Subcutaneous abdominal adipose tissue (tissue), 5 donors: ENCODE data around the gene STOX1.
"Not testable (repeated sequence)": the region's sequence is repeated elsewhere in the genome, so short reads cannot be mapped to it uniquely, and the experiment has no call there.

ENCODE experiments used
- H3K27ac ChIP-seq: one replicate; pipeline ENCODE4 v1.7.0; 2013; ENCODE audit warnings: low read depth, mild to moderate bottlenecking, inconsistent platforms, low read length, moderate library complexity
- H3K27me3 ChIP-seq, 5 donors: one replicate each; pipeline ENCODE4 v1.7.0; 2013; ENCODE audit warnings: low read length in 5 of 5, inconsistent platforms in 1 of 5; ENCODE audit not compliant: control insufficient read depth in 5 of 5, insufficient read depth in 4 of 5
- H3K36me3 ChIP-seq, 5 donors: one replicate each; pipeline ENCODE4 v1.7.0; 2013; ENCODE audit warnings: low read length in 5 of 5; ENCODE audit not compliant: control insufficient read depth in 5 of 5, insufficient read depth in 5 of 5
- H3K4me1 ChIP-seq, 5 donors: one replicate each; pipeline ENCODE4 v1.7.0; 2013; ENCODE audit warnings: low read length in 5 of 5, mild to moderate bottlenecking in 3 of 5, moderate library complexity in 1 of 5; ENCODE audit not compliant: control insufficient read depth in 5 of 5, insufficient read depth in 5 of 5
- H3K4me3 ChIP-seq, 5 donors: one replicate each; pipeline ENCODE4 v1.7.0; 2013; ENCODE audit warnings: low read length in 5 of 5, low read depth in 1 of 5
- H3K9ac ChIP-seq, 5 donors: one replicate each; pipeline ENCODE4 v1.7.0; 2013; ENCODE audit warnings: low read length in 5 of 5, mild to moderate bottlenecking in 4 of 5, moderate library complexity in 3 of 5
- H3K9me3 ChIP-seq, 5 donors: one replicate each; pipeline ENCODE4 v1.7.0; 2013; ENCODE audit warnings: low read length in 5 of 5; ENCODE audit not compliant: control insufficient read depth in 5 of 5
- donor health status: healthy.
- donor health status: healthy.
- donor health status: healthy.
- donor health status: healthy.
- donor health status: healthy.

Gene STOX1

DNA sequence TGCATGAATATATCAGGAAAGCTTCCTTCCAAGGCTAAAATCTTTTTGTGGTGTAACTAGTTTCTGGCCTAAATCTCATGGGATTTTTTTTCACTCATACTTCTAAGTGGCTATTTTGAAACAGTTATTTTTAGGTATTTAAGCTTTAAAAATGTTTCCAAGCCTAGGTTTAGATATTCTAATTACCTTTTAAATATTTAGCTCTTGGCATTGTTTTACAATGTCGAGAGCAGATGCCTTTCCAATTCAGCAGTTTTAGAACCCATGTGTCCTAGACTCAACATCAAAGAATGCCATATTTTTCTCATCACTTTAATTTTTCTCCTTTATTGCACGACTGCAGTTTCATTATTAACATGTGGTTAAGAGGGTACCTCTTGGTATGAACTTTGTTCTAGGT is 27.1 kb upstream of the STOX1 start:
- Histone ChIP-seq H3K27ac (no peak overlapping the region), H3K4me1 (peaks cover 0 to 9% (median 0%) of the 10 kb centered on the region in 5 donors)

DNA sequence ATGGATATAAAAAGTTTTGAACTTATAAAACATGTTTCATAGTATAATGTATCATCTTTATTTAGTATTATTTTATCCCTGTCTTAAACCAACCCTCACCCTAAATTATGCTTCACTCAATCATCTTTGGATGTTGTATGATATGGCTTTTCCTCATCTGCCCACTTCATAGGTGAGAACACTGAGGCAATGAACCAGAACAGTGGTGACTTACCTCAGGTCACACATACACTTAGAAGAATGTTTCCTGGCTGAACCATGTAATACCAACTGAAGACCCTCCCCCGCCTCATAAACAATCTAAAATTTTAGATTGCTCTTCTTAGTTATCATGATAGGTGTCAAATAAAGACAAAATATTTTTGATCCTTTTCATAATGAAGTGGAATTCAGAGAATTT is 22.6 kb upstream of the STOX1 start:
- Histone ChIP-seq H3K36me3 (no peaks in the 10 kb centered on the region), H3K9ac (no peak overlapping the region), H3K9me3 (no peaks in the 10 kb centered on the region), H3K27ac (no peak overlapping the region), H3K27me3 (no peaks in the 10 kb centered on the region), H3K4me1 (peaks cover 0 to 9% (median 0%) of the 10 kb centered on the region in 5 donors), H3K4me3 (no peak overlapping the region)

More for the DNA sequence above, 27.1 kb upstream of the STOX1 start:
- Histone ChIP-seq H3K27me3 (no peaks in the 10 kb centered on the region), H3K9ac (no peak overlapping the region), H3K36me3 (peaks cover 0 to 17% (median 8%) of the 10 kb centered on the region in 5 donors), H3K9me3 (no peaks in the 10 kb centered on the region), H3K4me3 (no peak overlapping the region)

DNA sequence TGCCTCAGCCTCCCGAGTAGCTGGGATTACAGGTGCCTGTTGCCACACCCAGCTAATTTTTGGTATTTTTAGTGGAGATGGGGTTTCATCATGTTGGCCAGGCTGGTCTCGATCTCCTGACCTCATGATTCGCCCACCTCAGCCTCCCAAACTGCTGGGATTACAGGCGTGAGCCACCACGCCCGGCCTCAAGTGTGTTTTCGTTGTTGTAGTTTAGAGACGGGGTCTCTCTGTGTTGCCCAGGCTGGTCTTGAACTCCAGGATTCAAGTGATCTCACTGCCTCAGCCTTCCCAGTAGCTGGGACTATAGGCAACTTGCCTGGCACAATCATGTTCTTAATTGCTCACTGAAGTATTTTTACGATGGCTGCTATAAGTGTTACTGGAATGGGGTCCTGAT is 16.5 kb upstream of the STOX1 start:
- not testable (repeated sequence) for H3K4me1 ChIP-seq, H3K9ac ChIP-seq, H3K9me3 ChIP-seq, H3K27ac ChIP-seq, H3K4me3 ChIP-seq, H3K36me3 ChIP-seq, H3K27me3 ChIP-seq

DNA sequence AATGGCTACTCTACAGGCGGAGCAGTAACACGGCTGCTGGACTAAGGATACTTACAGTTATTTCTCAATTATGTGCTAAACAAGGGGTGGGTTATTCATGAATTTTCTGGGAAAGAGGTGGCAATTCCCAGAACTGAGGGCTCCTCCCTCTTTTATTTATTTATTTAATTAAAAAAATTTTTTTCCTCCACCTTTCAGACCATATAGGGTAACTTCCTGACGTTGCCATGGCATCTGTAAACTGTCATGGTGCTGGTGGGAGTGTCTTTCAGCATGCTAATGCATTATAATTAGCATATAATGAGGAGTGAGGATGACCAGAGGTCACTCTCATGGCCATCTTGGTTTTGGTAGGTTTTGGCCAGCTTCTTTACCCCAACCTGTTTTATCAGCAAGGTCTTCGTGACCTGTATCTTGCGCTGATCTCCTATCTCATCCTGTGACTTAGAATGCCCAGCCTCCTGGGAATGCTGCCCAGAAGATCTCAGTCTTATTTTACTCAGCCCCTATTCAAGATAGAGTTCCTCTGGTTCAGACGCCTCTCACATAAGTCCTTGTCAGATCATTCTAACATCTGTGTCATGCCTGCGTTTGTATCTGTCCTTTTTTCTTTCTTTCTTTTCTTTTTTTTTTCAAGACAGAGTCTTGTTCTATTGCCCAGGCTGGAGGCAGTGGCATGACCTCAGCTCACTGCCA is 15.9 kb upstream of the STOX1 start:
- no peak overlapping the region for H3K4me3 ChIP-seq
- no peaks in the 10 kb centered on the region for H3K4me1 ChIP-seq
- H3K27ac ChIP-seq, result no peak overlapping the region
- no peak overlapping the region for H3K9ac ChIP-seq
- H3K27me3 ChIP-seq, result no peaks in the 10 kb centered on the region
- no peaks in the 10 kb centered on the region for H3K9me3 ChIP-seq
- H3K36me3 ChIP-seq, result no peaks in the 10 kb centered on the region

DNA sequence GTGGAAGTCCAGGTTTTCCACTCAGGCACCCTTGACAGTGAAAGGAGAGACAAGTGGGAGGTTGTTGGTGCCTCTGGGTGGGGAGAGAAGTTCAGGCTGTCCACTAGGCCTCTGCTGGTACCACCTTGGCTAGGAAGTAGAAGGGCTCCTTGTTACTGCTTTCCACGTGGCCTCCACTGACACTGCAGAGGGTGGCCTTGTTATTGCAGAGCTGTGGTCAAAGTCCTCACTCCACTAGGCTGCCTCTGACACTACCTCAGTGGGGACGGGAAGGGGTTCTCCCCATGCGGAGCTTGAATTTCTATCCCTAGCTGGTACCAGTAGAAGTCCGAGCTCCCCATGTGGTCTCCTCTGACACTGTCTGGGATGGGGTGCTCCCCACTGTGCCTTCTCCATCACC is 14.9 kb upstream of the STOX1 start:
- Histone ChIP-seq H3K9me3 (no peaks in the 10 kb centered on the region), H3K9ac (no peak overlapping the region), H3K36me3 (no peaks in the 10 kb centered on the region), H3K27ac (no peak overlapping the region), H3K4me3 (no peak overlapping the region), H3K4me1 (no peaks in the 10 kb centered on the region), H3K27me3 (no peaks in the 10 kb centered on the region)

DNA sequence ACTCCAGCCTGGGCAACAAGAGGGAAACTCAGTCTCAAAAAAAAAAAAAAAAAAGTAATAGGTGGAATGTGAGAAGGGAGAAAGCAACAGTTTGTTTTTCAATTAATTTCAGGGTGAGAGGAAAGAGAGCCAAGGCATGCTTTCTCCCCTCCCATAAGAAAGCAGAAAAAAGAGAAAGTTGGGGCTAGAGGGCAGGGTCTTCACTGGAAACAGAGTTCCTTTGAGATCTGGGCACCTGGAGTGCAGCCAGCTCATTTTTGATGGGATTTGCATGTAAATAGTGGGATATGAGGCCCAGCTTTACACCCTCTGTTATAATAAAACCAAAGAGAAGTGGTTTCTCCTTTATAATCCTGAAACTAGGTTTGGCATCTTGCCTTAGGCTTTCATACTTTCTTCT is 13.8 kb upstream of the STOX1 start:
- Histone ChIP-seq H3K36me3 (no peaks in the 10 kb centered on the region), H3K4me1 (no peaks in the 10 kb centered on the region), H3K27me3 (no peaks in the 10 kb centered on the region), H3K27ac (no peak overlapping the region), H3K9ac (no peak overlapping the region), H3K9me3 (no peaks in the 10 kb centered on the region), H3K4me3 (no peak overlapping the region)

DNA sequence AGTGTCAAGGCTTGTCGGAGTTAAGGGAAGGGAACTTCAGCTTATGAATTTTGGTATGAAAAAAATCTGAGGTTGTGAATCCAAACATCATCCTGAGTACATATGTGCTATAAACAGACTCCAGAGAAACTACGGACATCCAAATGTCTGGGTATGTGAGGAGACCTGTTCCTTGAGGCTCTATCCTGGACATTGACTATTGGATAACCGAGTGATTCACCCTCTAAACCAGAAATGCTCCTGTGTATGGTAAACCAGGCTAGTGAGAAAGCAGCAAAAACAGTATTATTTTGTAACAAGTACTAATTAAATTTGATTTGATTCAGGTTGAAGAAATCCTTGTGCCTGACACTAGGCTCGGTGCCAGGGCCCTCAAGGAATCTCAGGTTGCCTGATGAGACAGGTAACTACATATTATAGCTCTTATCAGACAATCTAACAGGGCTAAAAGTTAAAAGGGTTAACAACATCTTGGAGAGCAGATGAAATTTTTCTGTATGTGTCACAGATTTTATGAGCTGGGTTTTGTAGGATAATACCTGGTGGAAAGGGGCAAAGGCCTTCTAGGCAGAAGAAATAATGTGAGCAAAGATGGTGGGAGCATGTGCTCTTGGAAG is 10.4 kb upstream of the STOX1 start:
- no peak overlapping the region for H3K27ac ChIP-seq
- H3K4me3 ChIP-seq, result no peak overlapping the region
- H3K36me3 ChIP-seq, result no peaks in the 10 kb centered on the region
- no peaks in the 10 kb centered on the region for H3K9me3 ChIP-seq
- no peaks in the 10 kb centered on the region for H3K27me3 ChIP-seq
- no peaks in the 10 kb centered on the region for H3K4me1 ChIP-seq
- H3K9ac ChIP-seq, result no peak overlapping the region

DNA sequence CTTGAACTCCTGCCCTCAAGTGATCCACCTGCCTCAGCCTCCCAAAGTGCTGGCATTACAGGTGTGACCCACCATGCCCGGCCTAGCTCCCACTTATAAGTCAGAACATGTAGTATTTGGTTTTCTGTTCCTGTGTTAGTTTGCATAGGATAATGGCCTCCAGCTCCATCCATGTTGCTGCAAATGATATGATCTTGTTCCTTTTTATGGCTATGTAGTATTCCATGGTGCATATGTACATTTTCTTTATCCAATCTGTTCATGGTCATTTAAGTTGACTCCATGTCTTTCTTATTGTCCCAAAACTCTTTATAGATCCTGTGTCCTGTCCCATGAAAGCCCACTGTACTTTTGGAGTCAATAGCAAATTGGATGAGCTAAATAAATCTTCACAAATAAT is 7.0 kb upstream of the STOX1 start:
- H3K36me3 ChIP-seq, H3K4me1 ChIP-seq, H3K9me3 ChIP-seq, H3K27me3 ChIP-seq, H3K27ac ChIP-seq, H3K9ac ChIP-seq, H3K4me3 ChIP-seq: not testable (repeated sequence)

DNA sequence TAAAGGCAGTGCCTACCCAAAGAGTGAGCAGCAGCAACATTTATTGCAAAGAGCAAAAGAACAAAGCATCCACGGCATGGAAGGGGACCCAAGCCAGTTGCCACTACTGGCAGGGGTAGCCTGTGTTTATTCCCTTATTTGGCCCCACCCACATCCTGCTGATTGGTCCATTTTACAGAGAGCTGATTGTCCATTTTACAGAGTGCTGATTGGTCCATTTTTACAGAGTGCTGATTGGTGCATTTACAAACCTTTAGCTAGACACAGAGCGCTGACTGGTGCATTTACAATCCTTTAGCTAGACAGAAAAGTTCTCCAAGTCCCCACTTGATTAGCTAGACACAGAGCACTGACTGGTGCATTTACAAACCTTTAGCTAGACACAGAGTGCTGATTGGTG is 4.7 kb upstream of the STOX1 start:
- not testable (repeated sequence) for H3K27me3 ChIP-seq, H3K4me3 ChIP-seq, H3K9ac ChIP-seq, H3K27ac ChIP-seq, H3K9me3 ChIP-seq, H3K36me3 ChIP-seq, H3K4me1 ChIP-seq

DNA sequence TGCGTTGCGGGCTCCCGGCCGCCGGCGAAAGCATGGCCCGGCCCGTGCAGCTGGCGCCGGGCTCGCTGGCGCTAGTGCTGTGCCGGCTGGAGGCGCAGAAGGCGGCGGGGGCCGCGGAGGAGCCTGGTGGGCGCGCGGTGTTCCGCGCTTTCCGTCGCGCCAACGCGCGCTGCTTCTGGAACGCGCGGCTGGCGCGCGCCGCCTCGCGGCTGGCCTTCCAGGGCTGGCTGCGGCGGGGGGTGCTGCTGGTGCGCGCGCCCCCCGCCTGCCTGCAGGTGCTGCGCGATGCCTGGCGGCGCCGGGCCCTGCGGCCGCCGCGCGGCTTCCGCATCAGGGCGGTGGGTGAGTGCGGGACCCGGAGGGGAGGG is 245 bp downstream of the STOX1 start:
- H3K27ac ChIP-seq, H3K36me3 ChIP-seq, H3K27me3 ChIP-seq, H3K9me3 ChIP-seq, H3K9ac ChIP-seq: not testable (repeated sequence)
- Histone ChIP-seq H3K4me3 (peak overlapping the region in 4 of 5 donors; percentile 63 to 79 (median 64)), H3K4me1 (peaks cover 2 to 28% (median 12%) of the 10 kb centered on the region in 5 donors)
